A549 (cell line): ENCODE results near the gene RRP7A.

Experiments
- MAX ChIP-seq: IDR thresholded peaks from 2 replicates; pipeline ENCODE4 v1.6.1; 2012
- NFE2L2 ChIP-seq: fragments of 150-350 bp; conservative IDR thresholded peaks from 2 replicates; pipeline ENCODE4 v1.6.1; 2014; ENCODE audit warnings: low read length
- PBX3 ChIP-seq: IDR thresholded peaks from 2 replicates; pipeline ENCODE4 v1.6.1; 2012
- RFX5 ChIP-seq: fragments of 450-650 bp; IDR thresholded peaks from 2 replicates; pipeline ENCODE4 v1.7.1; 2014; ENCODE audit warnings: antibody characterized with exemption, mild to moderate bottlenecking, moderate library complexity
- SREBF2 ChIP-seq: fragments of 450-650 bp; IDR thresholded peaks from 2 replicates; pipeline ENCODE4 v1.6.1; 2014; ENCODE audit warnings: mild to moderate bottlenecking, moderate library complexity
- ZFP36 ChIP-seq: fragments of 450-650 bp; IDR thresholded peaks from 2 replicates; pipeline ENCODE4 v1.6.1; 2014; ENCODE audit warnings: borderline replicate concordance; ENCODE audit not compliant: partially characterized antibody
- TF ChIP-seq, protein P1 (sequence below): fragments of >200 bp; sonication (Bioruptor Twin); formaldehyde crosslinking; IDR thresholded peaks from 3 replicates; pipeline ENCODE4 v1.5.1; 2016
- TF ChIP-seq, protein P2 (sequence below): fragments of 200-600 bp; sonication (generic); IDR thresholded peaks from 2 replicates; pipeline ENCODE4 v1.6.1; 2016; ENCODE audit warnings: antibody characterized with exemption, mild to moderate bottlenecking, moderate library complexity

GRCh38 chr22:42553475-42554361 lies 34.1 kb upstream of the RRP7A start, which contains the start of gene SERHL2:
- TF ChIP-seq, protein P1, sequence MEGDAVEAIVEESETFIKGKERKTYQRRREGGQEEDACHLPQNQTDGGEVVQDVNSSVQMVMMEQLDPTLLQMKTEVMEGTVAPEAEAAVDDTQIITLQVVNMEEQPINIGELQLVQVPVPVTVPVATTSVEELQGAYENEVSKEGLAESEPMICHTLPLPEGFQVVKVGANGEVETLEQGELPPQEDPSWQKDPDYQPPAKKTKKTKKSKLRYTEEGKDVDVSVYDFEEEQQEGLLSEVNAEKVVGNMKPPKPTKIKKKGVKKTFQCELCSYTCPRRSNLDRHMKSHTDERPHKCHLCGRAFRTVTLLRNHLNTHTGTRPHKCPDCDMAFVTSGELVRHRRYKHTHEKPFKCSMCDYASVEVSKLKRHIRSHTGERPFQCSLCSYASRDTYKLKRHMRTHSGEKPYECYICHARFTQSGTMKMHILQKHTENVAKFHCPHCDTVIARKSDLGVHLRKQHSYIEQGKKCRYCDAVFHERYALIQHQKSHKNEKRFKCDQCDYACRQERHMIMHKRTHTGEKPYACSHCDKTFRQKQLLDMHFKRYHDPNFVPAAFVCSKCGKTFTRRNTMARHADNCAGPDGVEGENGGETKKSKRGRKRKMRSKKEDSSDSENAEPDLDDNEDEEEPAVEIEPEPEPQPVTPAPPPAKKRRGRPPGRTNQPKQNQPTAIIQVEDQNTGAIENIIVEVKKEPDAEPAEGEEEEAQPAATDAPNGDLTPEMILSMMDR, result no peak
- TF ChIP-seq RFX5 (no peak), ZFP36 (no peak), NFE2L2 (no peak), SREBF2 (no peak), PBX3 (no peak), MAX (no peak)
- TF ChIP-seq, protein P2, sequence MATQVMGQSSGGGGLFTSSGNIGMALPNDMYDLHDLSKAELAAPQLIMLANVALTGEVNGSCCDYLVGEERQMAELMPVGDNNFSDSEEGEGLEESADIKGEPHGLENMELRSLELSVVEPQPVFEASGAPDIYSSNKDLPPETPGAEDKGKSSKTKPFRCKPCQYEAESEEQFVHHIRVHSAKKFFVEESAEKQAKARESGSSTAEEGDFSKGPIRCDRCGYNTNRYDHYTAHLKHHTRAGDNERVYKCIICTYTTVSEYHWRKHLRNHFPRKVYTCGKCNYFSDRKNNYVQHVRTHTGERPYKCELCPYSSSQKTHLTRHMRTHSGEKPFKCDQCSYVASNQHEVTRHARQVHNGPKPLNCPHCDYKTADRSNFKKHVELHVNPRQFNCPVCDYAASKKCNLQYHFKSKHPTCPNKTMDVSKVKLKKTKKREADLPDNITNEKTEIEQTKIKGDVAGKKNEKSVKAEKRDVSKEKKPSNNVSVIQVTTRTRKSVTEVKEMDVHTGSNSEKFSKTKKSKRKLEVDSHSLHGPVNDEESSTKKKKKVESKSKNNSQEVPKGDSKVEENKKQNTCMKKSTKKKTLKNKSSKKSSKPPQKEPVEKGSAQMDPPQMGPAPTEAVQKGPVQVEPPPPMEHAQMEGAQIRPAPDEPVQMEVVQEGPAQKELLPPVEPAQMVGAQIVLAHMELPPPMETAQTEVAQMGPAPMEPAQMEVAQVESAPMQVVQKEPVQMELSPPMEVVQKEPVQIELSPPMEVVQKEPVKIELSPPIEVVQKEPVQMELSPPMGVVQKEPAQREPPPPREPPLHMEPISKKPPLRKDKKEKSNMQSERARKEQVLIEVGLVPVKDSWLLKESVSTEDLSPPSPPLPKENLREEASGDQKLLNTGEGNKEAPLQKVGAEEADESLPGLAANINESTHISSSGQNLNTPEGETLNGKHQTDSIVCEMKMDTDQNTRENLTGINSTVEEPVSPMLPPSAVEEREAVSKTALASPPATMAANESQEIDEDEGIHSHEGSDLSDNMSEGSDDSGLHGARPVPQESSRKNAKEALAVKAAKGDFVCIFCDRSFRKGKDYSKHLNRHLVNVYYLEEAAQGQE, result no peak
